Measurements from ENCODE around the gene RHBDL3.

DNA sequence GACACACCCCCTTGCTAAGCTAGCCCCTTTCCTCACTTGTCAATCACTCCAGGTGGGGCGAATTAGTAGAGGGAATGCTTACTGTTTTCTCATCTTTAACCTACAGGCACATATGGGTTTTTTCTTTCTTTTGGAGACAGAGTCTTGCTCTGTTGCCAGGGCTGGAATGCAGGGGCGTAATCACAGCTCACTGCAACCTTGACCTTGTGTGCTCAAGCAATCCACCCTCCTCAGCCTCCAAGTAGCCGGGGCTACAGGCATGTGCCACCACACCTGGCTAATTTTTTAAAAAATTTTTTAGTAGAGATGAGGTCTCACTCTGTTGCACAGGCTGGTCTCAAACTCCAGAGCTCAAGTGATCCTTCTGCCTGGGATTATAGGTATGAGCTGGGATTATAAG, 38.7 kb upstream of the RHBDL3 start:
- TF ChIP-seq POLR2AphosphoS5 (IDR thresholded peaks at IDR 0.05; ENCODE audit: borderline replicate concordance, low read depth, low read length) (no peak), EZH2 (IDR thresholded peaks at IDR 0.05) (no peak), FOXP2 (optimal IDR thresholded peaks at IDR 0.05; ENCODE audit: control extremely low read depth, extremely low read length, insufficient read depth) (no peak)
